HG03039 (cell line): Measurements from ENCODE around the gene ITM2C.

Experiments
- ATAC-seq: cut with Tn5 transposase; IDR thresholded peaks from one replicate; pipeline ENCODE4 v1.9.1; 2021; ENCODE audit warnings: mild to moderate bottlenecking, moderate library complexity; ENCODE audit not compliant: unreplicated experiment

ITM2C gene

GRCh38 chr2:230849633-230850357 is 14.9 kb upstream of the ITM2C start:
- ATAC-seq, result peak; percentile 55

GRCh38 chr2:230850358-230850658 is 14.4 kb upstream of the ITM2C start:
- ATAC-seq, result no peak

- ATAC-seq, result no peak
These were observed 12.6 kb upstream of the ITM2C start for GRCh38 chr2:230852113-230852512.

- no peak for ATAC-seq
These were observed 3.0 kb upstream of the ITM2C start for GRCh38 chr2:230861552-230862255.

- no peak for ATAC-seq
These were observed 2.5 kb upstream of the ITM2C start for GRCh38 chr2:230862292-230862691.

- ATAC-seq, result no peak
These were observed 1.7 kb upstream of the ITM2C start for GRCh38 chr2:230863031-230863430.

GRCh38 chr2:230863442-230864121 is 1.2 kb upstream of the ITM2C start:
- no peak for ATAC-seq

- ATAC-seq, result no peak
These were observed 579 bp upstream of the ITM2C start for GRCh38 chr2:230864122-230864604.

GRCh38 chr2:230865307-230865765 is 594 bp downstream of the ITM2C start:
- ATAC-seq, result no peak

- no peak for ATAC-seq
These were observed 1.3 kb downstream of the ITM2C start for GRCh38 chr2:230865766-230866755.

GRCh38 chr2:230866756-230867523 is 2.2 kb downstream of the ITM2C start:
- no peak for ATAC-seq

- no peak for ATAC-seq
These were observed 3.6 kb downstream of the ITM2C start for GRCh38 chr2:230868161-230868946.

GRCh38 chr2:230868947-230869913 is 4.5 kb downstream of the ITM2C start:
- no peak for ATAC-seq

GRCh38 chr2:230869914-230870543 is 5.3 kb downstream of the ITM2C start:
- ATAC-seq, result no peak

- no peak for ATAC-seq
These were observed 6.0 kb downstream of the ITM2C start for GRCh38 chr2:230870544-230871360.

GRCh38 chr2:230871361-230872150 is 6.8 kb downstream of the ITM2C start:
- no peak for ATAC-seq
